GM21619 (cell line): ENCODE results near the gene GABRD.
A peak's percentile ranks its signal among the peaks of the same experiment; 100 is the strongest.

Experiments
- ATAC-seq: cut with Tn5 transposase; IDR thresholded peaks from one replicate; pipeline ENCODE4 v1.9.1; 2021; ENCODE audit not compliant: unreplicated experiment

The GABRD gene

DNA sequence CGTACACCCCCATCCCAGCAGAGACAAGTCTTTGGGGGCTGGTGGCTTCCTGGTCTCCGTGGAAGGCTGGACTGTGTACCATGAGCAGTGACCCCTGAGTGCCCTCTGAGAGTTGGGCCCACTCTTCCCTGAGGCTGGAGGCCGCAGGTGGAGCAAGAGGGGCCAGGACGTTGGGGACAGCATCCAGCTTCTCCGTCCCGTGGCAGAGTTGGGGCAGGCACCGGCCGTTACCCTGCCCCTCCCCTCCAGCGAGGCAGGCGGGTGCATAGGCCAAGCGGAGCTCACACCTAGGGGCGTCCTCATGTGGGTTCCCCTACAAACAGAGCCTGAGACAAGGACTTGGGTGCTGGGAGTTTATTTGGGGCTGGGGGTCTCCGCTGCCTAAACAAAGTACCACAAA is 14.0 kb downstream of the GABRD start:
- ATAC-seq: no peak

DNA sequence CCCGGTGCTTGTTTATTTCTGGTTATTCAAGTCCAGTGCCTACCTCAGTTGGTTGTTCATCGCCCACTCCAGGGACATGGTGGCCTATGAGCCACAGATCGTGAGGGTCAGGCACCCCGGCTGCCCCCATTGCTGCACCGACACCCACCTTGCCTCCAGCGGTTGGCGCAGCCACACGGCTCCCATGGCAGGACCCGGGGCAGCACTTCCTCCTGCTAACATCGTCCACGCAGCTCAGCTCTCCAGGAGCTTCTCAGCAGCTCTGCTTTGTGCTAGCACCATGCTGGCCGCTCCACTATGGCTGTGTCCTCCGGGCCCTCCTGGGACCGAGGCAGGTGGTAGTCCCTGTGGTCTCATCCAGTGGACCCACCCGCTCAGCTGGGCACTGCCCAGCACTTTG is 17.1 kb downstream of the GABRD start:
- no peak for ATAC-seq

DNA sequence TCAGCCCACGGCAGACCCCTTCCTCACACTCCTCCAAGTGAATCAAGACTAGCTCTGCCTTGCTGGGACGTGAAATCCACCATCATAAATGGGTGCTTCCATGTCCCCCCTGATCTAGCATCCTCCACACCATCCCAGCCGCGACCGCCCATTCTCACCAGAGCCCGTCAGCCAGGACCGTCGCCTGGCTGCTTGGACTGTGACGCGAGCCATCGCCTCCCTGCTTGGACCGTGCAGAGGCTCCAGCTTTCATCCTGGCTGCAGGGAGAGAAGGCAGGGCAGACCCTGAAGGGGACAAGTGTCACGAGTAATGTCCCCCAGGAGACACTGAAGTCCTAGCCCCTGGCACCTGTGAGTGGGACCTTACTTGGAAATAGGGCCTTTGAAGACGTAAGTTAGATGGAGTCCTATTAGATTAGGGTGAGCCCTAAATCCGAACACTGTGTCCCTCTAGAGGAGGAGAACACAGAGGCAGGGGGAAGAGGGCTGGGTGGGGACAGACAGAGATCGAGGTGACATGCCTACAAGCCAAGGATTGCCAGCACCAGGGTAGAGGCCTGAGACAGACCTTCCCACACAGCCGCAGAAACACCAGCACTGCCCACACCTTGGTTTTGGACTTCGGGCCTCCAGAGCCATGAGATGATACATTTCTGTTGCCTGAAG is 18.3 kb downstream of the GABRD start:
- no peak for ATAC-seq

DNA sequence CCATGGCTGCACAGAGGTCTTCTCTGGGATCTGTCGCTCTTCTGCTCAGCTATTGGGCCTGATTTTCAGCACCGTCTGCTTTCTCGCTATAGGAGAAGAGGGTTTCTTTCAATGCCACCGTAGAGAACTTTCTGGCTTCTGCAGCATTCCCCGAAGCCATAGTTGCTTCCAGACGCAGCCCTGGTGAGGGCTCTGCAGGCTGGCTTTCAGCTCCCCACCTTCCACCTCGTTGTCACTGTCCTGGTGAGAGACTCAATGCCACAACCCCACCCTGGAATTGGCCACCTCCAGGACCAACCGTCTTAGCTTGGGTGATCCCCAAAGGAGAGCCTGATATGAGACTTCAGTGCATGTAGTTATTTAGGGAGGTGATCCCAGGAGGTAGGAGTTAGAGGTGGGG is 19.1 kb downstream of the GABRD start:
- ATAC-seq: no peak

DNA sequence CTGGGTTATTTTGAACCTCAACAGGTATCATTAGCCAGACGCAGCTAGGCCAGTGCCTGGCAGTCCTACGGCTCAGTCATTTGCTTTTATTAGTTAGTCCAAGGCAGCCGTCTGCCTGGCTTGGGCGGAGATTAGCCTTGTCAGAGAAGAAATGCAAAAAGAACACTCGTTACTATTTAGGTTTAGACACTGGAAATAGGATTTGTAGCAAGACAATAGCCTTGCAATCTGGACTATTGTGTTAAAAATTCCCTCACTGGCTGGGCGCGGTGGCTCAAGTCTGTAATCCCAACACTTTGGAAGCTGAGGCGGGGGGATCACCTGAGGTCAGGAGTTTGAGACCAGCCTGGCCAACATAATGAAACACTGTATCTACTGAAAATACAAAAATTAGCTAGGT is 20.1 kb downstream of the GABRD start:
- ATAC-seq: no peak

DNA sequence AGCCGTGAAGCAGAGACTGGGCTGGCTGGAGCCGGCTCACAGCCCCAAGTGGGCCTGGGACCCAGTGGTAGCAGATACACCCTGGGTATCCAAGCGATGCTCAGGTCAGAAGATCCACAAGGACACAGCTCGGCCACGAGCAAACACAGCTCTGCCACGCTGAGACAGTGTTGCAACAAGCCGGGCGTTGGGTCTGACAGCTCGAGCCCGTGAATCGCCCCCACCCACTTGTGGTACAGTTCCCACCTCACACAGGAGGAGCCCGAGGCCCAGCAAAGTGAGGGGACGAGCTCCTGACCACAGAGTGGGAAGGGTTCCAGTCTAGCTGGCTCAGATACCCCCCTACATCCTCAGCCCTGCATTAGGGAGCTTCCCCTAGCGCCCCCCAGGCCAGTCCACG is 22.2 kb downstream of the GABRD start:
- ATAC-seq: no peak

DNA sequence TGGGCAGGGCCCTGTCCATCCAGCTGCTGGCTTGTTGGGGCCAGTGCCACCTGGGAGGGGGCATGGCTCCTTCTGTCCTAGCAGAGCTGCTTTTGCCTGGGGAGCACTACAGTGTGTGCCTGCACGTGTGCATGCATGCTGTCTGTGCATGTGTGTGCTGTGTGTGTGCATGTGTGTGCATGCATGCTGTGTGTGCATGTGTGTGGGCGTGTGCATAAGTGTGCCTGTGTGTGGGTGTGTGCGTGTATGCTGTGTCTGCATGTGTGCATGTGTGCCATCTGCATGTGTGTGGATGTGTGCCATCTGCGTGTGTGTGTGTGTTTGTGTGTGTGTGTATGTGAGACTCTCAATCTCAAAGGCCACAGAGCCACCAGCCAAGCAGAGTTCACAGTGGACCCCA is 22.7 kb downstream of the GABRD start:
- no peak for ATAC-seq

DNA sequence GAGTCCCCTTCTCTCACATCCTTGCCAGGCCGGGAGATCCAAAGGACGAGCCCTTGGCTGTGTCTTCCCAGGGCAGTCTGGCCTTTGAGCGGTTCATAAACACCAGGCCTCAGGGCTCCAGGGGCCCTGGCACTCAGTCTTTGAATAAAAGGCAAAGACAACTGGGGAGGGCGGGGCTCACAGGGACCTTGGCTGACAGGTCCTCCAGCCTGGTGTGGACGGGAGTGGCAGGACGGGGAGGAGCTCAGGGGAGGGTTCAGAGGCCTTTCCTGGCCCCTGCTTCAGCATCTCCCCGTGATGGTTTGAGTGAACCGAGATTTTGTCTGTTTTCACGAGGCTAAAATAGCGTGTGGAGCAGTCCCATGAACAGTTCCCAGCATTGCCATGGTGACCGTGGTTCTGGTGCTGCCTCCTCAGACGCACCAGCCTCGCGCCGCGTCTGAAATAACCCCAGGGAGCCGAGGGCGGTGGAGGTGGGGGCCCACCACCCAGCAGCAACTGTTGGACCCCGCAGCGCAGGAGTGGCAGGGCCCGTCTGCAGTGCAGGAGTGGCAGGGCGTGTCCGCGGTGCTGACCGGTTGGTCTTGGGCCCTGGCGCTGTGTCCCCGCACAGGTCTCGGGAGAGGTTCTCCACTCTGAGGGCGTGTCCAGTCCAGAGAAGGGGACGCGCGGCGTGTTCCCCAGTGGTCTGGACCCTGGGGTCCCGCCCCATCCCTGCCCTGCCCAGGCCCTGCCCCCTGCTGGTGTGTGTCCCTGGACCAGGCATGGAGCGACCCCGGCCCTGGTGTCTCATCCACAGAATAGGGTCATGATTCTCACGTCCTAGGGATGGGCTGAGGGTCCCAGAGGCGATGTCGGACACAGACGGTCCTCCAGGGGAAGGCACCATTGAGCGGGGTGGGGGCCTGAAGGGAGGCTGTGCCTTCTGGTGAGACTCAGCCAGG is 24.0 kb downstream of the GABRD start:
- ATAC-seq: no peak

DNA sequence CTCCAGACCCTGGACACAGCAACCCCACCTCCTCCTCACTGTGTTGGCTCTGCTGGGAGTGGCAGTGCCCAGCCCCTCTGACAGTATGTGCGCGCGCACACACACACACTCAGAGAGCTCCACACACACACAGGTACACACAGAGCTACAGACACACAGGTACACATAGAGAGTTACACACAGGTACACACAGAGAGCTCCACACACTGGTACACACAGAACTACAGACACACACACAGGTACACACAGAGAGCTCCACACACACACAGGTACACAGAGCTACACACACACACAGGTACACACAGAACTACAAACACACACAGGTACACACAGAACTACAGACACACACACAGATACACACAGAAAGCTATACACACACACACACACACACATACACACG is 24.7 kb downstream of the GABRD start:
- no peak for ATAC-seq

DNA sequence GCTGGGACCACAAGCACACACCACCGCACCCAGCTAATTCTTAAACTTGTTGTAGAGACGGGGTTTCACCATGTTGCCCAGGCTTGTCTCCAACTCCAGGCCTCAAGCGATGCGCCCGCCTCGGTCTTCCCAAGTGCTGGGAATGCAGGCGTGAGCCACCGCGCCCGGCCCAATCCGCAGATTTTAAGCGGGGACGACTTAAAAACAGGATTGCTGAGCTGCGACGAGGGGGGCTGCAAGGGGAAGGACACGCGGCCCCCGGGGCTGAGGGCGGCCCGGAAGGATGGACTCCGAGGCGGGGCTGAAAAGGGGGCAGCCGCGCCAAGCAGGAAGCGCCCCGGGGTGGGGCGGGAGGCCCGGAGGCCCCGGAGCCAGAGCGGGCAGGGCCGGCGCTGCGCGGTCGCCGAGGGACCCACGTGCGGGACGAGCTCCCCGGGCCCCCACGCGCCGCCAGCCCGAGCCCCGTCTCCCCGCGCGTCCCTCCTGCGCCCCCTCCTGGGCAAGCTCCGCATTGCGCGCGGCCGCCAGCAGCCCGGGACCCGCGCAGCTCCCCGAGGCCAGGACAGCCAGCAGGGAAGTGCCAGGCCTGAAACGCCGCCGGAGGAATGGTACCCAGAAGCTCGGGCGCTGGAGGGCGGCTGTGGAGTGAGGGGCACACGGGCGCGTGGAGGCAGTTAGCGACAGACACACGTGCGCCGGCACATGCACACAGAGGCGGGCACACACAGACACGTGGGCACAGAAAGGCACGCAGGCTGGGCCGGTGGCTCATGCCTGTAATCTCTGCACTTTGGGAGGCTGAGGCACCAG is 25.6 kb downstream of the GABRD start:
- no peak for ATAC-seq

DNA sequence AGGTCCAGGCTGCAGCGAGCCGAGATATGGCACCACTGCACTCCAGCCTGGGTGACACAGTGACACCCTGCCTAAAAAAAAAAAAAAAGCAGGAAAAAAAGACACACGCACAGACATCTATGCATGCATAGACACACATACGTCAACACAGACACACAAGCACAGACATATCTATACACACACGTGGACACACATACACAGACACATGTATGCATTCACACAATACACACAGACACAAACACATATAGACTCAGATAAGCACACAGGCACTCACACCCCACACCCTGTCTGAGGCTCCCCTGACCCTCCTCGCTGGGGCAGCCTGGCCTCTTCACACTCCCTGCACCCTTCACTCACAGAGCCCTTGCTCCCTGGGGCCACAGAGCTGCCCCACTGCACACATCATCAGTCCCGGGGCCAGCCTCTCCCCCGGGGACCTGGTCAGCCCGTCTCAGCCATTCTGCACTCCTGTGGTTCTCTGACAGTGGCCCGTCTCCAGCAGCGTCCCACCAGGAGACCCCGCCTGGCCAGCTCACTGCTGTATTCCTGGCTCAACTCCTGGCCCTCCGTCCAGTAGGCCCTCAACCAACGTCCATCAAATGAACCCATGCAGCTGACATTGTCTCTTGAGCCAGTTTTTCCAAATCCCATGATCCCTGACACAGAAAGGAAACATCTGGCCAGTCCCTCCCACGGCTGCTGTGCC is 26.5 kb downstream of the GABRD start:
- ATAC-seq: no peak

DNA sequence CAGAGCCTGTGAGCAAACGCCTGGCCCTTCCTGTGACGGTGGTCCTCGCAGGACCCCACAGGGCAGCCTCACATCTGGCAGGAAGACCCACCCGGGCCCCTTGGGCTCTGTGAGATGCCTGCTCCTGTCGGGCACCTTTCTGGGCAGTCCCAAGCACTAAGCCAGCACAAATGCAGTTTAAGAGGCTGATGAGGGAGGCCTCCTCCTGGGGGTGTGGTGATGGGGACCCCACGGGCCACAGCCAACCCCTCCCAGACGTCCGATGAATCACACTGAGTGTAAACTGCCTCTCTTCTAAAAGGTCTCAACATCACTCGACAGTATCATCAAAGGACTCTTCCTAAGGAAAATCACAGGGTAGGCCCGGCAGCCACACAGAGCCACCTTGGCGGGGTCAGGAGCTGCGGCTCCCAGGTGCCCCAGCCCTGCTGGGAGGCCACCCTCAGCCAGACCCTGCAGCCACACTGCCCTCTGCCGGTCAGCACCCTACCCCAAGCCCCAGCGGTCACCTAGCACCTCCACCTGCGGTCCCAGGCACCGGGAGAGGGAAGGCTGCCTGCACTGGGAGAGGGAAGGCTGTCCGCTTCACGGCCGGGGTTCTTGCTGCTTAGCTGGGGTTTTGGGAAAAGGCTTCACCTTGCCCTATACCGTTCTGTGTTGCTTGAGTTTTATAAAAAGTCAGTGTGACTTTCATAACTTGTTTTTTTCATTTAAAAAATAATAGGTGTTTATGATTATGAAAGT is 27.2 kb downstream of the GABRD start:
- ATAC-seq: no peak

DNA sequence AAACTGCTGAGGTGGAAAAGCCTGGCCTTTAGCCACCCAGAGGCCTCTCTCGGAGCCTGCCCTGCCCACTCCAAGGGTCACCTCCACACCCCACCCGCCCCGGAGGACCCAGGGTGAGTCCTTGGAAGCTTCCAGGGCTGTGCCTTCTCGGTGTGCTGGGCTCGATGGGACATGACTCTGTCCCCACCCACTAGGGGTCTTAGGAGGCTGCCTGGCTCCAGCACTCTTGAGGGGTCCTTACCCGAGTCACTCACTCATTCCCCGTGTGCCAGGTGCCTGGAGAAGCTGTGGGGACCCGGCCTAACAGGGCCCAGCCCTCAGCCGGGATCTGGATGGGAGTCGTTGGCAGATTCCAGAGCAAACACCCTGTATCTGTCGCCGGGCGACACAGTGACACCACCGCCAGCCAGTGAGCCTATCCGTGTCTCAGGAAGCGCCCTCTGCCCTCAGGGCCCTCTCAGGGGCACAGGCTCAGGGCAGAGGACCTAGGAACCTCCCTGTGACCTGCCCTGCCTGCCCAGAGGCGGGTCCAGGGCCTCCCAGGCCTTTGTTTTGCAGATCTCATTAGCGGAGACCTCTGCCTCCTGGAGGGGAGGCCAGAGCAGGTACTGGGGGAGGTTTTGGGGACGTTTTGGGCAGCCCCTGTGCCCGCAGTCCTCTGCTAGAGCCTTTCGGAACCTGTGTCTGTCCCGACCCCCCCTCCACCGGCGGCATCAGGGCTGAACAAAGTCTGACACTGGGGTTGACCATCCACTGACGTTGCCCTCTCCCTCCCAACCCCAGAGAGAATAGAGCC is 28.0 kb downstream of the GABRD start:
- no peak for ATAC-seq

DNA sequence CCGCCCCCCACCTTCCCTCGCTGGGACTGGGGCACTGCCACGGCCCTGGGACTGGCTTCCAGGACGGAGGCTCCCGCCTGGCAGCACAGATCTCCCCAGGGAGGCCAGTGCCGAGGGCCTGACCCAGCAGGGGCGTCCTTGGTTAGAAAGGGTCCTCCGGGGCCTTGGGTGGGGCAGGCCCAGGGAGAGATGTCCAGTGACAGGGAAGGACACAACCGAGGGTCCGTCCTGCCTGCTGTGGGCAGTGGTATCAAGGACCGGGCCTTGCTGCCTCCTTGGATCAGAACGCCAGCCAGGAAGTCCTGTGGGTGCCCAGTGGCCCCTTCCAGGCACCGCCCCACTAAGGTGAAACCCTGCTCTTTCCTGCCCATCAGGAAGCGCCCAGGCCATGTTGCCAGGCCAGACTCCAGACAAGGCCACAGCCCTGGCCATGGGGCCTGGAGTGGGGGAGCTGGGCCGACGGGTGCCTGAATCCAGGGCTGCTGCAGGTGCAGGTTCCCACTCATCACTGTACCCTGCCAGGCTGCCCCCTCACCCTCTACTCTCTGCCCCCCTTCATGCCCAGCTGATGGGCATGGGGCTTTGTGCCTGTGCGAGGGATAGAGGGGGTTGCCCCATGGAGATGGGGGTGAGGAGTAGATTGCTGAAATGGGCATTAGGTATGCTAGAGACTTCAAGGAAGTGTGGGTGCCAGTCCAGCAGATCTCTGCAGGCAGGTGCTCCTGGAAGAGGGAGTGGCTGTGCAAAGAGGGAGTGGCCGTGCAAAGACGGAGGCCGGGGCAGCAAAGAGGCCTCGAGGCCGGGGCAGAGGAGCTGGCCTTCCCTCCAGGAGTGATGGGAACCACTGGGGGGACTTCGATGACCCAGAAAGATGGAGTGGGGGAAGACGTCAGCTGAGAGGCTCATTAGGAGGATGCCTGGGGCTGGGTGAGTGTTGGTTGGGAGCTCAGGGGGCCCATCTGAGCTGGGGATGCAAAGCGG is 28.9 kb downstream of the GABRD start:
- ATAC-seq: no peak

DNA sequence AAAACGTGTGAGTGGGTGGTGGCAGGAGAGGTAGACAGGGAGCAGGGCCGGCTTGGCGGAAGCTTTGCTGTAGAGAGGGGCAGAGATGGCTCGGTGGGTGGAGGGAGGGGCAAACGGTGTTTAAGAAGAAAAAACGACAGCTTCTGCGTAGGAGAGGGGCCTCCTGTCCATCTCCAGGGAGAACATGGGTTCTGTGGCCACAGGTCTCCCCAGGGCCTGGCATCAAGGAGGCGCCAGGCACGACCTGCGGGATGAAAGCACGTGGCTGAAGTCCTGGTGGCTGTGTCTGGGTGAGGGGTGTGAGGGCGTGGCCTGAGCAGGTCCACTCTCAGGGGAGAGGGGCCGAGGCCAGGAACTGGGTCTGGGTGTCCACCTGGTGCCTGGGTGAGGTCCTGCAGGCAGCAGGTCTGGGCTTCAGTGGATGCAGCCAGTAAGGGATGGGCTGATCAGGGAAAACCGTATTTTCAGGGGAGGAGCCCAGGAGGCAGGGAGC is 30.1 kb downstream of the GABRD start:
- ATAC-seq: no peak

DNA sequence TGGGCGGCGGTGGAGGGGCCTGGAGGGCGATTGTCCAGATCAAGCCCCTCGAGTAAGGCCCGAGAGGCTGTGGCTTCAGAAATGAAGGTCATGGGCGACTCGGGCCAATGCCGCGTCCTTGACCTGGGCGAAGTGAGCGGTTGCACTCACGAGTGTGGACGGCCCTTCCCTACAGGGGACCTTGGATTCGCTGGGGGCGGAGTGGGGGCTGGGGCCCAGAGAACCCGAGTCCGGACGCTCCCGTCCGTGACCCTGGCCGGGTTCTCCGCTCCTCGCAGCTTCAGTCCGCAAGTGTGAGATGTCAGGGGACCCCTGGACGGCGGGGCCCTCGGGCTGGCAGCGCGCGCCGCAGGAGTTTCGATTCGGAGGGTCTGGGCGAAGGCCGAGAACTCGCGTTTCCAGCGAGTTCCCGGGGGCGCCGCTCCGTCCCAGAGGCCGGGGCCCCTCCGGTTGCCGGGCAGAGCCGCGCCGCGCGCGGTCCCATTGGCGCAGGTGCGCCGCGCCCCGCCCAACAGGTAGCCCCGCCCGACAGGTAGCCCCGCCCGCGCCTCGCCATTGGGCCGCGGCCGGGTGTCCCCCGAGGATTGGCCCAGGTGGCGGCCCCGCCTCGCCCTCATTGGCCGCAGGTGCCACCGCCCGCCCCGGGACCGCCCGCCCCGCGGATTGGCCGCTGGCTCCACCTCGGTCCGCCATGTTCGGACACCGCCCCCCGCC is 30.7 kb downstream of the GABRD start, which contains the start of gene PRKCZ:
TSS of gene PRKCZ (plus strand) at position 694 of the 714 bp plus-strand sequence. CDS start 220 bp downstream, outside the sequence.
- ATAC-seq: peak; percentile 67

DNA sequence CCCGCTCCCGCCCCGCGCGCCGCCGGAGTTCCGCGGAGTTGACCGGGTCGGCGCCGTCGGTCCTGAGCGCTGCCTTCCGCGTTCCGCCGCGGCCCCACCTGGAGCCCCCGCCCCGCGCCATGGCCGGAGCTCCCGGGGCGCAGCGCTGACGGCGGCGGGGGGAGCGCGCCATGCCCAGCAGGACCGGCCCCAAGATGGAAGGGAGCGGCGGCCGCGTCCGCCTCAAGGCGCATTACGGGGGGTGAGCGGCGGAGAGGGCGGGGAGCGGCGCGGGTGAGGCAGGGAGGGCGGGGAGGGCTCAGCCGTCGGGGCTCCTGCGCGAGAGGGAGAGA is 31.3 kb downstream of the GABRD start:
- ATAC-seq: no peak
